GM12873 (cell line): Measurements from ENCODE around the gene PCARE.

Source experiments
- CTCF ChIP-seq: IDR thresholded peaks from 2 replicates; pipeline ENCODE4 v1.5.1; 2012; ENCODE audit warnings: low read depth, mild to moderate bottlenecking, moderate library complexity, low read length, control low read depth; ENCODE audit not compliant: insufficient read depth; ENCODE audit errors: missing control alignments

PCARE gene

GRCh38 chr2:29061616-29062015 lies 12.7 kb downstream of the PCARE start:
- TF ChIP-seq CTCF, result no peak

DNA sequence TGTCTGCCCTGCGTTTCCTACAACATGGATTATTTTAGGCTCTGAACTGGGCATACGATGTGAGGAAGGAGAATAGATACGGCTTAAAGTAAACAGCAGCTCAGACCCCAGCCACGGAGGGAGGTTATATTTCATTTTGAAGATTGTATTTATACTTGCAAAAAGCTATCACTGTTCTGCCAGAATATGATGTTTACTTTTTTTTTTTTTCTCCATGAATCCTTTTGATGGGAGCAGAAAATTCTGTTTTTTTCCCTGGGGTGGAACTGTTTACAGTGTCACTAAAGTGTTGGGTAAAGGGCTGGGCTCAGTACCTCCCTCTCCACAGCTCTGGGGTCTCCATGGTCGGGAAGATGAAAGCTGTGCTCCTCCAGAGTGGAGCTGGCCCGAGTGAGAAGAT lies 13.1 kb downstream of the PCARE start:
- no peak for TF ChIP-seq CTCF

DNA sequence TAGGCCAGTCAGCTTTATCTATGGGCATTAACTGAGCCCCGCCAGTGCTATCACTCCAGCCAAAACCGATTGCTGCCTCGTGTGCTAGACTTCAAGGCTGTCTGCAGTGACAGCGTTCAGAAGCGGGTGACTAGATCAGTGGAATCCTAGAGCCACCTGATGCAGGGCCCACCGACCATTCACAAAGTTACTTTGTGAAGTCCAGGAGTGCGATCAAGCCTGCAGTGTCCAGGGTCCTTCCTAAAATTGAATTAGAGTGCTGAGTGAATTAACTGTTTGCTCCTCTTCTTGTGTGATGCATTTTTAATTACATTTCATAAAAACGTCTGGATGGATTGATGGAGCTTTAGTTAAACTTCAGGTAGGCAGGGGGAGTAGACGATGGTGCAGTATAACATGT lies 13.9 kb downstream of the PCARE start:
- no peak for TF ChIP-seq CTCF

GRCh38 chr2:29059624-29060023 lies 14.7 kb downstream of the PCARE start:
- no peak for TF ChIP-seq CTCF

- no peak for TF ChIP-seq CTCF
Observed at GRCh38 chr2:29057006-29057405, 17.3 kb downstream of the PCARE start.

GRCh38 chr2:29056452-29056851 lies 17.9 kb downstream of the PCARE start:
- no peak for TF ChIP-seq CTCF

- no peak for TF ChIP-seq CTCF
Observed at GRCh38 chr2:29055601-29056000, 18.7 kb downstream of the PCARE start.

DNA sequence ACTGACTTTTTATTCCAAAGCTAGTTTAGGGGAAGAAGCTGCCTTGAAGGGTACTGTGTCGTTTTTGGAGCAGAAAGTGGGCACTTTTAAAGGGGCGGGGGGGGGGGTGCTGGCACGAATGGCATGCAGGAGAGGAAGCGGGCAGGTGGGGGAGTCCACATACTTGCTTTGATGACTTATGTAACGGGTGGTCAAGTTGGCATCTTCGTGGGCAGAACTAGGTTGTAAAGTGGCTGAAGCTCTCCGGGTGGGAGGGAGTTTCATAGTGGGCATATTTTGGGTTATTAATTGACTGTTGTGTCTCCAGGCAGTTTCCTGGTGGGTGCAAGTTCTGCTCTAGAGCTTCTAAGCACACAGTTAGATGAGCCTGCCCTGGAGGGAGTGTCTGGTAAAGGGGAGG lies 19.9 kb downstream of the PCARE start:
- TF ChIP-seq CTCF, result no peak
